H9 (cell line): ENCODE measurements around the gene APBB2. TPM values are rescaled to one million over a fixed set of nuclear protein-coding genes. Genes with fewer than 3 reads are reported as not detected.

Experiments used
- DNase-seq: peaks from one replicate; pipeline ENCODE4 v3.0.0-alpha.2; 2017
- H2AFZ ChIP-seq: one replicate; pipeline ENCODE4 v1.6.1; 2013; ENCODE audit warnings: mild to moderate bottlenecking, low read length, control low read depth, moderate library complexity
- H2AK5ac ChIP-seq: 2 replicates; pipeline ENCODE4 v1.6.1; 2013; ENCODE audit warnings: low read length, control low read depth, mixed read lengths; ENCODE audit not compliant: insufficient read length
- H2BK120ac ChIP-seq: one replicate; pipeline ENCODE4 v1.6.1; 2013; ENCODE audit warnings: low read depth, mild to moderate bottlenecking, low read length, control low read depth, inconsistent platforms; ENCODE audit not compliant: poor library complexity, severe bottlenecking
- H2BK12ac ChIP-seq: 2 replicates; pipeline ENCODE4 v1.6.1; 2013; ENCODE audit warnings: low read length, control low read depth, mixed read lengths, low read depth; ENCODE audit not compliant: insufficient read length
- H2BK15ac ChIP-seq: 2 replicates; pipeline ENCODE4 v1.6.1; 2013; ENCODE audit warnings: low read depth, low read length, control low read depth
- H2BK20ac ChIP-seq: one replicate; pipeline ENCODE4 v1.6.1; 2013; ENCODE audit warnings: low read depth, mild to moderate bottlenecking, low read length, control low read depth, inconsistent platforms; ENCODE audit not compliant: poor library complexity, severe bottlenecking
- H2BK5ac ChIP-seq: 2 replicates; pipeline ENCODE4 v1.6.1; 2013; ENCODE audit warnings: low read length, control low read depth, mixed read lengths; ENCODE audit not compliant: insufficient read length
- H3K14ac ChIP-seq: 2 replicates; pipeline ENCODE4 v1.6.1; 2013; ENCODE audit warnings: low read length, control low read depth; ENCODE audit not compliant: insufficient read depth
- H3K18ac ChIP-seq: 2 replicates; pipeline ENCODE4 v1.6.1; 2013; ENCODE audit warnings: low read depth, mild to moderate bottlenecking, mixed read lengths, low read length, control low read depth; ENCODE audit not compliant: insufficient read length
- H3K23ac ChIP-seq: 2 replicates; pipeline ENCODE4 v1.6.1; 2013; ENCODE audit warnings: low read length, control low read depth, mixed read lengths, low read depth; ENCODE audit not compliant: insufficient read length
- H3K23me2 ChIP-seq: 2 replicates; pipeline ENCODE4 v1.6.1; 2013; ENCODE audit warnings: low read depth, mild to moderate bottlenecking, mixed read lengths, low read length, control low read depth; ENCODE audit not compliant: insufficient read length, poor library complexity, severe bottlenecking
- H3K27ac ChIP-seq: 2 replicates; pipeline ENCODE4 v1.5.1; 2013; ENCODE audit warnings: low read length, control low read depth, mixed read lengths, low read depth; ENCODE audit not compliant: insufficient read length
- H3K27me3 ChIP-seq: 2 replicates; pipeline ENCODE4 v1.6.1; 2013; ENCODE audit warnings: low read length, control low read depth, inconsistent platforms; ENCODE audit not compliant: insufficient read depth
- H3K4ac ChIP-seq: 2 replicates; pipeline ENCODE4 v1.6.1; 2013; ENCODE audit warnings: low read depth, mild to moderate bottlenecking, control low read depth, inconsistent platforms, low read length, moderate library complexity
- H3K4me1 ChIP-seq: 2 replicates; pipeline ENCODE4 v1.6.1; 2013; ENCODE audit warnings: low read length, control low read depth, inconsistent platforms; ENCODE audit not compliant: insufficient read depth
- H3K4me2 ChIP-seq: 2 replicates; pipeline ENCODE4 v1.6.1; 2013; ENCODE audit warnings: low read length, control low read depth, mixed read lengths; ENCODE audit not compliant: insufficient read length, insufficient read depth
- H3K56ac ChIP-seq: 2 replicates; pipeline ENCODE4 v1.6.1; 2013; ENCODE audit warnings: low read depth, mild to moderate bottlenecking, mixed read lengths, low read length, control low read depth; ENCODE audit not compliant: insufficient read length
- H3K79me1 ChIP-seq: 2 replicates; pipeline ENCODE4 v1.6.1; 2013; ENCODE audit warnings: low read depth, mild to moderate bottlenecking, moderate library complexity, low read length, control low read depth, inconsistent platforms; ENCODE audit not compliant: insufficient read depth, poor library complexity, severe bottlenecking
- H3K79me2 ChIP-seq: 2 replicates; pipeline ENCODE4 v1.6.1; 2013; ENCODE audit warnings: low read length, control low read depth, inconsistent platforms; ENCODE audit not compliant: insufficient read depth
- H3K9ac ChIP-seq: 2 replicates; pipeline ENCODE4 v1.6.1; 2013; ENCODE audit warnings: low read length, control low read depth, mixed read lengths; ENCODE audit not compliant: insufficient read length; ENCODE audit errors: extremely low read depth
- H3K9me3 ChIP-seq: one replicate; pipeline ENCODE4 v1.6.1; 2013; ENCODE audit warnings: low read depth, low read length, inconsistent platforms; ENCODE audit not compliant: control insufficient read depth
- H3T11ph ChIP-seq: one replicate; pipeline ENCODE4 v1.6.1; 2013; ENCODE audit warnings: mild to moderate bottlenecking, low read length, control low read depth, inconsistent platforms
- H4K20me1 ChIP-seq: one replicate; pipeline ENCODE4 v1.6.1; 2013; ENCODE audit not compliant: control insufficient read depth, insufficient read length, insufficient read depth
- H4K5ac ChIP-seq: 2 replicates; pipeline ENCODE4 v1.6.1; 2013; ENCODE audit warnings: low read depth, mild to moderate bottlenecking, mixed read lengths, low read length, control low read depth; ENCODE audit not compliant: insufficient read length
- H4K8ac ChIP-seq: replicated peaks from 2 replicates; pipeline ENCODE4 v1.6.1; 2013; ENCODE audit warnings: low read length, control low read depth, mixed read lengths, low read depth; ENCODE audit not compliant: insufficient read length
- H4K91ac ChIP-seq: 2 replicates; pipeline ENCODE4 v1.6.1; 2013; ENCODE audit warnings: low read depth, mild to moderate bottlenecking, moderate library complexity, mixed read lengths, low read length, control low read depth; ENCODE audit not compliant: insufficient read length
- H3K27ac Mint-ChIP-seq, 3 experiments: 2 replicates in 2 of 3; 3 replicates in 1 of 3; pipeline ENCODE4 v1.8.0; 2020 to 2021; ENCODE audit warnings: mixed read lengths in 3 of 3, mild to moderate bottlenecking in 1 of 3, moderate library complexity in 1 of 3
- H3K27me3 Mint-ChIP-seq: 2 replicates; pipeline ENCODE4 v1.8.0; 2021; ENCODE audit warnings: low read depth, mild to moderate bottlenecking, moderate library complexity, mixed read lengths
- H3K36me3 Mint-ChIP-seq, 3 experiments: 2 replicates in 2 of 3; 3 replicates in 1 of 3; pipeline ENCODE4 v1.8.0; 2020 to 2021; ENCODE audit warnings: low read depth in 3 of 3, mixed read lengths in 3 of 3; ENCODE audit not compliant: insufficient read depth in 1 of 3
- H3K4me1 Mint-ChIP-seq, 2 experiments: 2 replicates each; pipeline ENCODE4 v1.8.0; 2020; ENCODE audit warnings: mixed read lengths in 2 of 2
- H3K4me3 Mint-ChIP-seq, 2 experiments: 2 replicates in 1 of 2; 3 replicates in 1 of 2; pipeline ENCODE4 v1.8.0; 2020 to 2021; ENCODE audit warnings: mild to moderate bottlenecking in 2 of 2, mixed read lengths in 2 of 2, moderate library complexity in 1 of 2
- H3K9me3 Mint-ChIP-seq, 2 experiments: 2 replicates in 1 of 2; 3 replicates in 1 of 2; pipeline ENCODE4 v1.8.0; 2020; ENCODE audit warnings: mild to moderate bottlenecking in 2 of 2, mixed read lengths in 2 of 2, moderate library complexity in 1 of 2
- WGBS: extraction: QIAGEN DNeasy Blood & Tissue Kit; methylation state at CpG from one replicate; pipeline ENCODE4 v1.1.7; 2013; ENCODE audit warnings: missing lambda C conversion rate, low lambda C conversion rate, mixed read lengths; ENCODE audit not compliant: insufficient read length; ENCODE audit errors: extremely low coverage; 5-methylcytosine and 5-hydroxymethylcytosine counted together
- total RNA-seq: library from RNA; stranded (reverse); gene quantifications from 2 replicates; pipeline ENCODE4 v1.2.1, GENCODE V29; 2021
- TF ChIP-seq, protein P1 (sequence below): fragments of 200-600 bp; sonication (generic); conservative IDR thresholded peaks from 3 replicates; pipeline ENCODE4 v1.8.0; 2021; ENCODE audit warnings: antibody characterized with exemption, mild to moderate bottlenecking

The APBB2 gene
- total RNA-seq, 1 experiment from 2014 or later = 39.6 TPM

DNA sequence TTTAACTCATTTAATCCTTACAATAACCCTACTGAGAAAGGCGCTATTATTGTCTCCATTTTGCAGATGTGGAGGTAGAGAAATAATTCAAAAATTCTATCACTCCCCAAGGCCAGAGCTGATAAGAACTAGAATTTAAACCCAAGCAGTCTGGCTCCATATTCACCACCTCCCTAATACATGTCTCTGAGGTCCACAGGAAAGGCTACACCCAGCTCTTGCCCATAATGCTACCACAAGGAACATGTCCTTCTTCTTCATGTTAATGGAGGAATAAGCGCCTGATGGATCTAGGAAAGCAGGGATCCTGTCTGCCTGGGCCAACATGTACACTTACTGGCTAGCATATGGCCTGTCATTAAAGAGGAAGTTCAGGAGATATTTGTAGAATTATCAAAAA, 16.3 kb downstream of the APBB2 start:
- Histone ChIP-seq H2BK5ac (no peak overlapping the region), H3K4ac (no peak overlapping the region), H2BK120ac (no peak overlapping the region), H3K23me2 (no peaks in the 10 kb centered on the region), H4K5ac (no peak overlapping the region), H3K56ac (no peak overlapping the region), H3K18ac (no peak overlapping the region), H3K14ac (no peak overlapping the region), H2BK15ac (no peak overlapping the region), H3K4me1 (no peaks in the 10 kb centered on the region), H3K27me3 (no peaks in the 10 kb centered on the region), H2BK12ac (no peak overlapping the region), H3K9ac (no peak overlapping the region), H3K23ac (no peak overlapping the region), H2AK5ac (no peak overlapping the region), H3K27ac (no peak overlapping the region), H4K91ac (no peak overlapping the region), H2AFZ (no peak overlapping the region), H3K4me2 (no peak overlapping the region), H2BK20ac (no peak overlapping the region), H3T11ph (no peak overlapping the region), H3K79me2 (peaks cover 4% of the 10 kb centered on the region; the same call in 1 of the 2 replicates), H4K20me1 (no peaks in the 10 kb centered on the region), H3K9me3 (no peaks in the 10 kb centered on the region), H3K79me1 (no peaks in the 10 kb centered on the region), H4K8ac (no peak overlapping the region)
- H3K4me1 Mint-ChIP-seq = peaks cover 4 to 13% of the 10 kb centered on the region in 2 experiments; a peak in 3 of 4 replicates
- no peak for DNase-seq
- WGBS = no CpG with 5 or more reads among the region's 2 CpGs
- H3K27ac Mint-ChIP-seq = no peak overlapping the region
- TF ChIP-seq, protein P1, sequence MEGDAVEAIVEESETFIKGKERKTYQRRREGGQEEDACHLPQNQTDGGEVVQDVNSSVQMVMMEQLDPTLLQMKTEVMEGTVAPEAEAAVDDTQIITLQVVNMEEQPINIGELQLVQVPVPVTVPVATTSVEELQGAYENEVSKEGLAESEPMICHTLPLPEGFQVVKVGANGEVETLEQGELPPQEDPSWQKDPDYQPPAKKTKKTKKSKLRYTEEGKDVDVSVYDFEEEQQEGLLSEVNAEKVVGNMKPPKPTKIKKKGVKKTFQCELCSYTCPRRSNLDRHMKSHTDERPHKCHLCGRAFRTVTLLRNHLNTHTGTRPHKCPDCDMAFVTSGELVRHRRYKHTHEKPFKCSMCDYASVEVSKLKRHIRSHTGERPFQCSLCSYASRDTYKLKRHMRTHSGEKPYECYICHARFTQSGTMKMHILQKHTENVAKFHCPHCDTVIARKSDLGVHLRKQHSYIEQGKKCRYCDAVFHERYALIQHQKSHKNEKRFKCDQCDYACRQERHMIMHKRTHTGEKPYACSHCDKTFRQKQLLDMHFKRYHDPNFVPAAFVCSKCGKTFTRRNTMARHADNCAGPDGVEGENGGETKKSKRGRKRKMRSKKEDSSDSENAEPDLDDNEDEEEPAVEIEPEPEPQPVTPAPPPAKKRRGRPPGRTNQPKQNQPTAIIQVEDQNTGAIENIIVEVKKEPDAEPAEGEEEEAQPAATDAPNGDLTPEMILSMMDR = no peak
- no peaks in the 10 kb centered on the region; a peak in 1 of 5 replicates for H3K9me3 Mint-ChIP-seq
- no peak overlapping the region for H3K4me3 Mint-ChIP-seq
- H3K36me3 Mint-ChIP-seq = no peaks in the 10 kb centered on the region
- H3K27me3 Mint-ChIP-seq = no peaks in the 10 kb centered on the region
